ENCODE results near the gene AAMP.
A peak's percentile ranks its signal among the peaks of the same experiment; 100 is the strongest.

The AAMP gene

DNA sequence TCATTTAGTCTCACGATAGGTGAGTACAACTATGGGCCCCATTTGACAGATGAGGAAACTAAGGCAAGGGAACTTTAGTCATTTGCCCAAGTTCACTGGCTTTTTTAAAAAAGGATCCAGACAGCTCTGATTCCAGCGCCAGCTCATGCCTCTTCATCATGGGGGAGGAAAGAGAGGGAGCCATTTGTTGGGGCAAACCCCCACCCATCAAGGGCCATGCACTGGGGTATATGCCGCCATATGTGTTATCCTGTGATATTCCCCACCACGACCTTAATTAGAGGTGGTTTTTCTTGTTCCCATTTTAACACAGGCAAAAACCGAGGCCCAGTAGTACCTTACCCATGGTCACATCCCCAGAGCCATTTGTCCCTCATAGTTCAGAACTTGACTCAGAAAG lies 9.8 kb downstream of the AAMP start:
- Histone ChIP-seq H3K27me3 (ENCODE audit: control insufficient read depth, insufficient read depth, low read length) (no peaks in the 10 kb centered on the region), H3K9ac (ENCODE audit: low read length) (peak overlapping the region; percentile 57), H3K4me3 (ENCODE audit: low read length) (no peak overlapping the region), H3K36me3 (ENCODE audit: control insufficient read depth, insufficient read depth, low read length) (peaks cover 4% of the 10 kb centered on the region), H3K4me1 (ENCODE audit: control insufficient read depth, insufficient read depth, low read length) (peaks cover 67% of the 10 kb centered on the region), H3K9me3 (ENCODE audit: control insufficient read depth, low read length) (no peaks in the 10 kb centered on the region)

GRCh38 chr2:218259099-218259961 lies 10.6 kb downstream of the AAMP start:
- Histone ChIP-seq H3K9me3 (ENCODE audit: control insufficient read depth, low read length) (no peaks in the 10 kb centered on the region), H3K27me3 (ENCODE audit: control insufficient read depth, insufficient read depth, low read length) (no peaks in the 10 kb centered on the region), H3K4me1 (ENCODE audit: control insufficient read depth, insufficient read depth, low read length) (peaks cover 59% of the 10 kb centered on the region), H3K4me3 (ENCODE audit: low read length) (no peak overlapping the region), H3K36me3 (ENCODE audit: control insufficient read depth, insufficient read depth, low read length) (no peaks in the 10 kb centered on the region), H3K9ac (ENCODE audit: low read length) (peak overlapping the region; percentile 9)

- no peak overlapping the region for H3K4me3 ChIP-seq (ENCODE audit: low read length)
- H3K27me3 ChIP-seq (ENCODE audit: control insufficient read depth, insufficient read depth, low read length): no peaks in the 10 kb centered on the region
- H3K36me3 ChIP-seq (ENCODE audit: control insufficient read depth, insufficient read depth, low read length): peaks cover 9% of the 10 kb centered on the region
- H3K4me1 ChIP-seq (ENCODE audit: control insufficient read depth, insufficient read depth, low read length): peaks cover 40% of the 10 kb centered on the region
- no peaks in the 10 kb centered on the region for H3K9me3 ChIP-seq (ENCODE audit: control insufficient read depth, low read length)
- H3K9ac ChIP-seq (ENCODE audit: low read length): no peak overlapping the region
Observed at GRCh38 chr2:218257390-218257981, 12.5 kb downstream of the AAMP start.

GRCh38 chr2:218256612-218257350 lies 13.2 kb downstream of the AAMP start:
- H3K36me3 ChIP-seq (ENCODE audit: control insufficient read depth, insufficient read depth, low read length): peaks cover 15% of the 10 kb centered on the region
- H3K9ac ChIP-seq (ENCODE audit: low read length): no peak overlapping the region
- peaks cover 33% of the 10 kb centered on the region for H3K4me1 ChIP-seq (ENCODE audit: control insufficient read depth, insufficient read depth, low read length)
- H3K4me3 ChIP-seq (ENCODE audit: low read length): no peak overlapping the region
- no peaks in the 10 kb centered on the region for H3K27me3 ChIP-seq (ENCODE audit: control insufficient read depth, insufficient read depth, low read length)
- no peaks in the 10 kb centered on the region for H3K9me3 ChIP-seq (ENCODE audit: control insufficient read depth, low read length)

DNA sequence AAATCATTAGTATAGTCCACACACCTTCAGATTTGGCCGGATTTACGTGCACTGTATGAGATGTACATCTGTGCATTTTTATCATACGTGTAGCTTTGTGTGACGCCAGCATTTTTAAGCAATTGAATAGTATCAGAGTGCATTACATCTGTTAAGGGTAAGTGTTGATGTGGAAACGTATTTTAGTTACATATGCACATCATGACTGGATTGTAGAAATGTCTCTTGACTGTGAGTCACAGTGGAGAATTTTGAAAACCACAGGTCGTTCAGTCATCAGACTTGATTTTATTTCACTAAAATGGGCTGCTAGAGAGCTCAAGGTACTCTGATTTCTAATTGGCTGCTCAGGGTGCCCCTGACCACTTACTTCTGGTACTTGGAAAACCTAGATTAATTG lies 14.5 kb downstream of the AAMP start:
- no peaks in the 10 kb centered on the region for H3K9me3 ChIP-seq (ENCODE audit: control insufficient read depth, low read length)
- H3K9ac ChIP-seq (ENCODE audit: low read length): no peak overlapping the region
- peaks cover 19% of the 10 kb centered on the region for H3K36me3 ChIP-seq (ENCODE audit: control insufficient read depth, insufficient read depth, low read length)
- peaks cover 20% of the 10 kb centered on the region for H3K4me1 ChIP-seq (ENCODE audit: control insufficient read depth, insufficient read depth, low read length)
- no peak overlapping the region for H3K4me3 ChIP-seq (ENCODE audit: low read length)
- no peaks in the 10 kb centered on the region for H3K27me3 ChIP-seq (ENCODE audit: control insufficient read depth, insufficient read depth, low read length)

GRCh38 chr2:218253232-218253625 lies 16.7 kb downstream of the AAMP start:
- no peak overlapping the region for H3K9ac ChIP-seq (ENCODE audit: low read length)
- H3K4me1 ChIP-seq (ENCODE audit: control insufficient read depth, insufficient read depth, low read length): no peaks in the 10 kb centered on the region
- H3K27me3 ChIP-seq (ENCODE audit: control insufficient read depth, insufficient read depth, low read length): no peaks in the 10 kb centered on the region
- peaks cover 37% of the 10 kb centered on the region for H3K36me3 ChIP-seq (ENCODE audit: control insufficient read depth, insufficient read depth, low read length)
- no peak overlapping the region for H3K4me3 ChIP-seq (ENCODE audit: low read length)
- H3K9me3 ChIP-seq (ENCODE audit: control insufficient read depth, low read length): no peaks in the 10 kb centered on the region

DNA sequence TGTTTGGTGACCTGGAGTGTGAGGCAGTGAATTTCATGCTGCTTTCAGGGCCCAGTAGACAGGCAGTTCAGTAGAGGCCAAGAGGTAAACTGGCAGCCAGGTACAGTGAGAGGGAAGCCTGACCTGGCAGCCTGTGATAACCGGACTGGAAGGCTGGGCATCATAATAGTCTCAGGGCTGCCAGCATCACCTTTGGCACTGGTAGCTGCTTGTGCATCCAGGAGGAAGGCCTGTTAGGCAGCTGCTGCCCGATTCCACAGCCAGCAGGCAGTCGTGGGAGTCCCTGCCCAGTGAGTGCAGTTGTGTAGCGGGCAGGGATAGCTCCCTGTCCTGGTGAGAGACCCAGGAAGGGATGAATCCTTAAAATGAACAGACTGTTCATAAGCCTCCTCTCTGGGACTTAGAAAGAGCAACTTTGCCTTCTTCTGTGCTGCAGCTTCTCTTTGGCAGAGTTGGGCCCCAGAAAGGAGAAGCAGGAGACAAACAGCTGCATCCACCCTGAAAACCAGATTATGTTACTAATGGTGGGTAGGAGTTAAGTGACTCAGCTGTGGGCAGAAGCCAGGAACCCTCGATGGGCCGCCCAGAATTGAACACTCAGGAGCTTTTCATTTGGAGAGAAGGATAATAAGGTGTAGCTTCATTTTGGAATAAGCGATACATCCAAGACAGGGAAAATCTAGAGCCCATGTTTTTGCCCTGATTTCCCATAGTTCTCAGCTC lies 17.3 kb downstream of the AAMP start:
- no peaks in the 10 kb centered on the region for H3K27me3 ChIP-seq (ENCODE audit: control insufficient read depth, insufficient read depth, low read length)
- no peaks in the 10 kb centered on the region for H3K4me1 ChIP-seq (ENCODE audit: control insufficient read depth, insufficient read depth, low read length)
- no peak overlapping the region for H3K4me3 ChIP-seq (ENCODE audit: low read length)
- no peak overlapping the region for H3K9ac ChIP-seq (ENCODE audit: low read length)
- no peaks in the 10 kb centered on the region for H3K9me3 ChIP-seq (ENCODE audit: control insufficient read depth, low read length)
- H3K36me3 ChIP-seq (ENCODE audit: control insufficient read depth, insufficient read depth, low read length): peaks cover 37% of the 10 kb centered on the region

DNA sequence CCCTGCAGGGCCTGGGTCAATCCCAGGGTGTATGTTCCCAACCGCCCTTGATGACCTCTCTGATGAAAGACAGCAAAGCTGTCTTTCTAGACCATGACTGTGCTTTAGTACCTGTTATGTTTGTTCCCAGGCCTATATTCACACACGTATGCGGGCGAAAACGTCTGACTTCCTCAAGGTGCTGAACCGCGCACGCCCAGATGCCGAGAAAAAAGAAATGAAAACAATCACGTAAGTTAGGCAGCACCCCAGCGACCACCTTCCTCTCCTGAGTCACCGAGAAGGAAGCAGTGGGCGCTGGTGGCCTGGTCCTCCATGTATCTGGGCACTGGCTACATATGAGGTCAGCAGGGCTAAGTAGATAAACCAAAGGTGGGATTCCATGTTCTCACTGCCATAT lies 20.2 kb downstream of the AAMP start:
- H3K4me3 ChIP-seq (ENCODE audit: low read length): no peak overlapping the region
- no peaks in the 10 kb centered on the region for H3K27me3 ChIP-seq (ENCODE audit: control insufficient read depth, insufficient read depth, low read length)
- H3K36me3 ChIP-seq (ENCODE audit: control insufficient read depth, insufficient read depth, low read length): peaks cover 43% of the 10 kb centered on the region
- no peaks in the 10 kb centered on the region for H3K4me1 ChIP-seq (ENCODE audit: control insufficient read depth, insufficient read depth, low read length)
- no peaks in the 10 kb centered on the region for H3K9me3 ChIP-seq (ENCODE audit: control insufficient read depth, low read length)
- no peak overlapping the region for H3K9ac ChIP-seq (ENCODE audit: low read length)

DNA sequence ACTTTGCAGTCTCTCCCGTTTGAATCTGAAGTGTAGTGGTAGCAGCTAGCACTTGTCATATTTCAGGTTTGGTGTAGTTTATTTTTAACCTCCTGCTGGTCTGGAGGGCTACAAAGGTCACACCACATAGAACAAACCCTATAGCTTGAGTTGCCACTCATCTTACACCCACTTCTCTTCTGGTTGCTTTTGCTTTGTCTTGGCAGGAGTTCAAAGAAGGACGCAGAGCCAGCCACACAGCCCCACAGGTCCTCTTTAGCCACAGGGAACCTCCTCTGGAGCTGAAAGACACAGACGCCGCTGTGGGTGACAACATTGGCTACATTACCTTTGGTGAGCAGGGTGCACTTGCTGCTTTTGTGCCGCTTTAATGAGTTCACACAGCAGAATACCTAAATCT lies 24.7 kb downstream of the AAMP start:
- no peaks in the 10 kb centered on the region for H3K9me3 ChIP-seq (ENCODE audit: control insufficient read depth, low read length)
- no peaks in the 10 kb centered on the region for H3K4me1 ChIP-seq (ENCODE audit: control insufficient read depth, insufficient read depth, low read length)

DNA sequence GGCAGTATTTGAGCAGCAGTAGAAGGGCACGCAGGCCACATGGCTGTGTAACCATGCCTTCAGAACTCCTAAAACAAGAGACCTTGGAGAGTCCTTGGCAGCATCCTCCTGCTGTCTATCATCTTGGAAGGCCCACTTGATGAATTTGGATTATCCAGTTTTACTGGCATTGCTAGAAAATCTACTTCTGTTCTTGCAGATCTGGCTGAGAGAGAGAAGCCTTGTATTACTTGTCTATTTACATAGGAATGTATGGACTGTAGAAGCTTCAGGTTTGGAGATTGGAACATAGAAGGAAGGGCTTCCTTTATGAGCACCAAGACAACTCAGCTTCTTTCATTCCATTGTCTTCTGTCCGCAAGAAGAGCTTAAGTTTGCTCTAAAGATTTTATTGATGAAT lies 25.3 kb downstream of the AAMP start:
- H3K9ac ChIP-seq (ENCODE audit: low read length): no peak overlapping the region
- no peaks in the 10 kb centered on the region for H3K27me3 ChIP-seq (ENCODE audit: control insufficient read depth, insufficient read depth, low read length)
- H3K36me3 ChIP-seq (ENCODE audit: control insufficient read depth, insufficient read depth, low read length): peaks cover 18% of the 10 kb centered on the region
- no peak overlapping the region for H3K4me3 ChIP-seq (ENCODE audit: low read length)
- no peaks in the 10 kb centered on the region for H3K9me3 ChIP-seq (ENCODE audit: control insufficient read depth, low read length)
- H3K4me1 ChIP-seq (ENCODE audit: control insufficient read depth, insufficient read depth, low read length): no peaks in the 10 kb centered on the region

More for the DNA sequence above, 24.7 kb downstream of the AAMP start:
- peaks cover 24% of the 10 kb centered on the region for H3K36me3 ChIP-seq (ENCODE audit: control insufficient read depth, insufficient read depth, low read length)
- H3K4me3 ChIP-seq (ENCODE audit: low read length): no peak overlapping the region
- no peak overlapping the region for H3K9ac ChIP-seq (ENCODE audit: low read length)
- H3K27me3 ChIP-seq (ENCODE audit: control insufficient read depth, insufficient read depth, low read length): no peaks in the 10 kb centered on the region

- no peaks in the 10 kb centered on the region for H3K4me1 ChIP-seq (ENCODE audit: control insufficient read depth, insufficient read depth, low read length)
- H3K27me3 ChIP-seq (ENCODE audit: control insufficient read depth, insufficient read depth, low read length): no peaks in the 10 kb centered on the region
- no peak overlapping the region for H3K4me3 ChIP-seq (ENCODE audit: low read length)
- no peaks in the 10 kb centered on the region for H3K9me3 ChIP-seq (ENCODE audit: control insufficient read depth, low read length)
- no peak overlapping the region for H3K9ac ChIP-seq (ENCODE audit: low read length)
- peaks cover 13% of the 10 kb centered on the region for H3K36me3 ChIP-seq (ENCODE audit: control insufficient read depth, insufficient read depth, low read length)
Observed at GRCh38 chr2:218244204-218244603, 25.7 kb downstream of the AAMP start.
